GM18870 (cell line): ENCODE data around the gene MCTP1.
"Not testable (repeated sequence)": the region's sequence is repeated elsewhere in the genome, so short reads cannot be mapped to it uniquely, and the experiment has no call there.

Experiments used
- ATAC-seq: cut with Tn5 transposase; IDR thresholded peaks from one replicate; pipeline ENCODE4 v1.9.1; 2021; ENCODE audit warnings: moderate library complexity; ENCODE audit not compliant: unreplicated experiment

The MCTP1 gene

DNA sequence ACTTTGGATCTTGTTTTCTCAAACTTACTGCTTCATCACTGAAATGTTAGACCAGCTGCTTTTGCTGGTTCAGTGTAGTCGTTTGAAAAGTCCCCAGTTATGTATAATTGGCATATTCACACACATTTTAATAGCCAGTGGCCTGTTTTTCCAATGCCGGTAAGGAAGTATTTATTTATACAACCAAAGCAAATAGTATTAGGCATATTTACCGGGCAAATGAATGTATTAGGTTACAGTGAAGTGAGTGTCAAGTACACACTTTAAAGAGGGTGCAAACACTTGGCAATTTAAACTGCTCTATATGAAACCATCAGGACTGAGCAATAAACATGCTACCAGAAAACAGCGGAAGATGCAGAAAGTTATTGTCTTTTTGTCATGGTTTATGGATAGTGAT, 242.9 kb downstream of the MCTP1 start:
- ATAC-seq = no peak

DNA sequence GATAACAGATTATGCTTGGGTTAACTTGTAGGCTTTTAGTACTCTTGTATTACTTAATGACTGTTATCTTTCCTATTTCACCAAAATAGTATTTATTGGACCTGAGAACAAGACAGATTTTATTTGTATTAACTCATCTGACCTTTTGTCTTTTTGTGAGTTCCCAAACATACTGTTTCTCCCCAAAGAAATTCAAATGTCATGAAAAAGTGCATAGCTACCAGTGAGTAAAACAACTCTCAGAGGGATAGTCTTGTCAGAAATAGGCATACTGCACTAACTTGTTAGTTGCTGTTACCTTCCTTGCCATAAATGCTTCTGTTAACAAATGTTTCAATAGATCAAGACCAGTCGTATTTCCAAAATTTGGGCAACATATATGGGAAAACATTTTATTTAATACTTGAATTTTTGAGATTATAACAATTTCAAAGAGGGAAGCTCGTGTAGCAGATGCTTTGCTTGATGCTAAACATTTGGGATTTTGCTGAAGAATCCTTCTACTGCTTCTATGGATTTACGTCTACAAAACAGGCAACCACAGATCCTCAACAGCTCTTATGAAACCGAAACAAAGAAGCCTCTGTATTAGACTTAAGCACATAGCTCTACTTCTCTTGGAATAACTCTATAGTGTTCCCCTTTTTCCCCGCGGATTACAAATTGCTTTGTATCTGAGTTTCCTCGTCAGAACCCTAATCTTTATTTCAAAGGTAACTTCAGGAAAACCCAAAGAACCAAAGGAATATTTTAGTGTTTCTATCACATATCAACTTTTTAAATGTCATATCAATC, 248.8 kb downstream of the MCTP1 start:
- no peak for ATAC-seq

DNA sequence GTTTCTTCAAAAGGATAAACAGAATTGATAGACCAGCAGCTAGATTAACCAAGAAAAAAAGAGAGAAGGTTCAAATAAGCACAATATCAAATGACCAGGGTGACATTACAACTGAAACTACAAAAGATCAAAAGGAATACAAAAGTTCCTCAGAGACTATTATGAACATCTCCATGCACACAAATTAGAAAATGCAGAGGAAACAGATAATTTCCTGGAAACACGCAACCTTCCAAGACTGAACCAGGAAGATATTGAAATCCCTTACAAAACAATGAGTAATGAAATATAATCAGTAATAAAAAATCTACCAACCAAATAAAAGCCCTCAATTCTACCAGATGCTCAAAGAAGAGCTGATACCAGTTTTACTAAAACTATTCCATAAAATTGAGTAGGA, 252.1 kb downstream of the MCTP1 start:
- ATAC-seq = no peak

DNA sequence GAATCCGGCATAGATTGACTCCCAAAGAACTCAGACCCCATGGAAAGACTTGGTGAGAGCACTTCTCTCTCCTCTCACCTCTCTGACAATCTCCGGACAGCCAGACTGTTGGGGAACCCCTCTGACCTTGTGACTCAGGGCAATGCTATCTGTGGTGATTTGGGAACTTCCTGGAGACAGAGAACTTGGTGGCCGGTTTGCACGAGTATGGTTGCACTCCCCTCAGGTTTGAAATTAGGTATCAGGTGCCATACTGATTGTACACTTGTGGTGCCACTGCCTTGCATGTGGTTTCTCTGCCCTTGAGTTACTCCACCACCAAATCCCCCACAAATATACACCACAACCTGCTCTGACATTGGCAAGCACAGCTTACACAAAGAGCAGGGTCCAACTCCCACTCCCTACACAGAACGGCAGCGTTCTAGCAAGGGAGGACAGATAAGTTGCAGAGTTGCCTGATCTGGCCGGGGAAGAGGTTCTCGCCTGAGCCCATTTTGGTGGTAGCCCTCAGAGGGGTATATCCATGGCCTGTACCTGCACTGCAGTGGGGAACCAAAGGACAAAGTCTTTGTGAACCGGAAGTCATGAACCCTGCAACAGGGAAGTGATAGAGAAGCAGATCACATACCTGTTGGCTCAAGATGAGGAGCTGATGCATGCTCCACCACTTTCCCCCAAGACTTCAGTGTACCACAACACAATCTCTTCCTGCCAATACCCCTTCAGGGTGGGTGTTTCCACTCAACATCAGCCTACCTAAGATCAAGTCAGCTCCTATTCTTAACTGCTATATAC, 255.1 kb downstream of the MCTP1 start:
- ATAC-seq = peak; percentile 44

DNA sequence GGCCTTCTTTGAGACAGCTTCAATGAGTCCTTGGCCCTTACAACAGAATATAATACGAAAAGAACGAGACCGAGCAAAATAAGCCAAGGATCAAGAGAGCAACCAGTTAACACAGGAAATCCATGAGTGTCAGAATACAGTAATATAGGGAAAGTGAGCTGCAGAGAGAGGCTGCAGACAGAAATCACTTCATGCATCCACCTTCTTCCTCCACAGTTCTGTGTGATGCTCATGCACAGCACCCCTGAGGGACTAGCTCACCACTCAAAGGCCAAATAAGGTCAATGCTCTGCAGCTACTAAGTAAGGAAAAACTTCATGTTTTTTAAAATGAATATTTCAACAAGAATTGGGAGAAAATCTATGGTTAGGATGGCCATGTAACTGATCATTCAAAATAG, 257.1 kb downstream of the MCTP1 start:
- ATAC-seq = peak; percentile 20

DNA sequence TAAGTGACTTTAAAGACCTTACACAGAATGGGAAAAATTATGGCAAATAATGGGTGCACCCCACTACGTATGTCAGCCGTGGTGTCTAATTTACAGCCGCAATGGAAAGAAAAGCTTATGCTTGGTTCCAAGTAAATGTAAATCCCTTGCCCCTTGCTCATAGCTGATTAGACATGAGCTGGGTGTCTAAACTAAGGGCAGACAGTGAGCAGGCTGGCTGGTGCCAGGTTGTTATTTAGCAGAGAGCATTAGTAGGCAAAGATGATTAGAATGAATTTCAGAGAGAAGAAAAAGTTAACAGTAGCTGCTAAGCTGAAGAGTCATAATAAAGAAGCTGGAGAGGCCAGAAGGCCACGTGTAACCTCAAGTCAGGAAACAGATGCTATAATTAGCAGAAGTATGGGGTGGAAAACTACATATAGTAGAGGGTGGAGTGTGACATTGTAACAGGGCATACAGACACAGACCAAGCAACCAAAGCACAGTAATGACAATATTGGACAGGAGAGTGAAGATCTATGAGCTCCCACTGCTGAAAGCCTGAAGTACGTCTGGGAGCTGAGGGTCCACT, 257.7 kb downstream of the MCTP1 start:
- ATAC-seq = peak; percentile 29

DNA sequence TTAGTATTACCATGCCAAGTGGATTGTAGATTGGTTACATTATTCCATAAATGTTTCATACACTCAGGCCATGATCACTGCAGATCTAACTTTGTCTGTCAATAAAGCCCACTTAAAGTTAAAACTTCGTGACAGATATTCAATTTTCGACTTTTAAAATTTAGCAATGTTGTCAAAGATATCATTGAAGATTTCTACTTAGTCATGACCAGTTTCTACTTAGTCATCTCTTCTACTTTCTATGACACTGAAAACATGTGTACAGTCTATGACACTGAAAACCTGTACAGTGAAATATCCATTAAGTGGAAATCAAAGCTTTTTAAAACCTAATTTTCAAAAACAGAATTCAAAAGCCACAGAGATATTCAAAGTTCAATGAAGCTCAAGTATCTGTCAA, 258.2 kb downstream of the MCTP1 start:
- no peak for ATAC-seq

DNA sequence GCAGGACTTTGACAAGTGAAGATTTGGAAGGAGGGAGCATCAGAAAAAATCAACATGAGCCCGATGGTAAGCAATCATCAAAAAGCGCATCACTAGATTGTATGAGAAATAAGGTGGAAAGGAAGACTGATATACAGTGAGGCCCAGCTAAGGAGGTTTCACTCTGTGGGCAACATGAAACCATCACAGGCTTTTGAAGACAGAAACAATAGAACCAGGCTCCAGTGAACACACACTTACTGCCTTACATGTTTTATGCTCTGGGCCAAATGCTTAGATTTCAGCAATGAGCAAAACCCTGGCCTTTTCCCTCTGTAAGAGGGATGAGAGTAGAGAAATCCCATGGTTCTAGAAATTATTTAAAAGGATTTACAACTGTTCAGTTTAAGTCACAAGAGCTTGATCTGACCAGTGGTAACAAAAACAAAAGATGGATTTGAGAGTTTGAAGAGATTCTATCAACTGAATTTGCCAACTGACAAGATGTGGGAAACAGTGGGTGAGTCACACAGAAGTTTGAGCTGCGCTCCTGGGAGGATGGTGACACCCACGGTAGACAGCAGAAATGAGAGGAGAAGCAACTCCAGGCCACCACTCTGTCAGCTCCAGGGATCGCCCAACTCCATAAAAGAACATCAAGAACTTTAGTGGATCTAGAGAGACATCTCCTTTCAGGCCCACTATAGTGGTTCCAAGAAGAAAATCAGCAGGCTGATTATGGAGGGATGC, 261.8 kb downstream of the MCTP1 start:
- peak; percentile 70 for ATAC-seq

DNA sequence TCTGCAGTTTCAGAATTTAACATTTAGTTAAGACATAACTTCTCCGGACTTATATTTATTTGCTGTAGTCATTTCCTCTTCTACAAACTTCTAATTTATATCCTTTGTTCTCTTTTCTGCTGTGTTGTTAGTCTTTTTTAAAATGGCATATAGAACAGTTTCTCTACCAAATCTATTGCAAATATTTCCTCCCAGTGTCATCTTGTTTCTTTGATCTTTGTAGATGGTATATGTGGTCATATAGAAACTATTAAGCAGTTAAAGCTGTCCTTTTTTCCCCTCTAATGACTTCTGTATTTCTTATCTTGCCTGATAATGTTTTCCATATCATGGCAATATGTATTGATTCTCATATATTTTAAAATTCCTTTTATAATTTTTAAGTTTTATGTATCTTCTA, 264.5 kb downstream of the MCTP1 start:
- ATAC-seq = no peak

DNA sequence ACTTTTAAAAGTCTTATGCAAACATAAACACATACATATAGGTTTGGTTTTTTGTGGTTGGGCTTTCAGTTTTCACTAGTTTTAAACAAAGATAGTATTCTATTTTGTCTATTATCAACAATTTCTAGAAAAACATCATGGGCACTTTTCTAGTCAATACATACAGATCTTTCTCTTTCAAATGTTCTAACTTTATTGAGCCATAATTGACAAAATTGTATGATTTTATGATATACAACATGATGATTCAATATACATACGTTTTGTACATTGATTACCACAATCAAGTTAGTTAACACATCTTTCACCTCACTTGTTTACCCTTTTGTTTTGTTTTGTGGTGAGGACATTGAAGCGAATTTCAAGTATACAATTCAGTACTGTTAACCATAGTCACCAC, 265.9 kb downstream of the MCTP1 start:
- no peak for ATAC-seq

DNA sequence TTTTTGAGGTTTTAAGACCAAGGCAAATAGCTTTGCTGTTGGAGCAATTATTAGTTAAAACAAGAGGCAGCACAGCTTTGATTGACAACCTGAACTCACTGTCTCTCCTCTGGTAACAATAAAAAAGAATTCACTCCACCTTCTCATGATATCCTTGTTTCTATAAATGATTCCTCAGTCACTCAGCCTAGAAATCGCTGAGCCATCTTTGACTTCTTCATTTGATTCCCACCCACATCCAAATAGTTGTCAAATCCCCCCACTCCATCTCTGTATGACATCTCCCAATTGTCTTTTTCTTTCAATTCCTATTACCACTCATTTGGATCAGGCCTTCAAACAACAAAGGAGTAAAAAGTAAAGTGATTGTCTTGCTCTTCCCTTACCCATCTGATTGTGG, 266.4 kb downstream of the MCTP1 start:
- no peak for ATAC-seq

DNA sequence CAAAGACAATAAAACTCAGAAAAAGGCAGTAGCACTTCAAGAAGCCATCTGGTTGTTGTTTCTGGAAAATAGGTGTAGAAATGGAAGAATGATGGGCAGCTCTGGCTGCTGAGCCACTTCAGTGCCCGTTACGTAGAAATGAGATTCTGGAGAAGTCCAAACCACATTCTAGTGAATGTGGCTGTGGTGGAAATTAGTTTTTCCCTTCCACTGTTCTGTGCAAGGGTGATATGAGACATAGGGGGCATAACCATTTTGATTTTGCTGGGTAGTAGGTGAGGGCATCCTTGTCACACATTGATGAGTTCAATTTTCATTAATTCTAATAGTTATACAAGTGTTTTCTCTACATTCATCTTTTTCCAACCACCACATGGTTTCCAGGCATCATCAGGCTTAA, 275.1 kb downstream of the MCTP1 start:
- no peak for ATAC-seq

DNA sequence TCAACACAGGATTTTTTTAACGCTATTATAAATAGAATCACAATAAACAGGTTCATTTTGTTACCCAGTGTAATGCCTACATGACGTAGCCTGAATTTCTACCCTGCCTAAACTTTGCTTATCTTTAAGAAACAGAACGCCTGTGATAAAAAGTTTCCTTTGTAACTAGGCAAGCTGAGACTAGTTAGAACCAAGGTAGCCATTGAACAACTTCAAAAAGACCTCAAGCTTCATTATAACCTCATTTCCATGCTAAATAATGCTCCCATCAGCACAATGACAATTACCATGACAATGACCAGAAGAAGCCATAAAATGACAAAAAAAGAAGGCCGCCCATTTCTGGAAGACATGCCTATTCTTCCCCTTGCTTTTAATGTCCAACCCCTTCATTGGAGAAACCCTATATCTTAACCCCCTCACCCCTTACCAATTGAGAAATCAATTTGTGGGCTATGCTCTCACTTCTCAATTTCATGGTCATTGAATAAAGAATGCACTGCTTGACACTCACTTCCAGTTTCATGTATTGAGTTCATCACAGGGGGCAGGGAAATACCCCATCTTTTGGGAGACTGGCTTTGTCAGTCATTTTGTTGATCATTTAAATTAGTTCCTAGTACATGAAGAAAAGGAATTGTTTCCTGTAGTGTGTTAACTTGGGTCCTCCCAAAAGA, 276.8 kb downstream of the MCTP1 start:
- peak; percentile 88 for ATAC-seq

DNA sequence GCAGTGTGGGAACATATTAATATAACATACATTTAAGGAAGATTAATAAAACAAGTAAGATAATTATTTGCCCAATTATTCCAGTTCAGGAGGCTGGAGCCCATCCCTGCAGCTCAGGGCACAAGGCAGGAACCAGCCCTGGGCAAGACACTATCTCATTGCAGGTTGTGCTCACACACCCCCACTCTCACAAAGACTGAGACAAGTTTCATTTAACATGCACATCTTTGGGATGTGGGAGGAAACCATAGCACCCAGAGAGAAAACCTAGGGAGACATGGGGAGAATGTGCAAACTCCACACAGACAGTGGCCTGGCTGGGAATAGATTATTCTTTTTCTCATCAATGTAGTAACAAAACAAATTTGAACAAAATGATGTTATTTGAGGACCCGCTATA, 279.1 kb downstream of the MCTP1 start:
- ATAC-seq = no peak

DNA sequence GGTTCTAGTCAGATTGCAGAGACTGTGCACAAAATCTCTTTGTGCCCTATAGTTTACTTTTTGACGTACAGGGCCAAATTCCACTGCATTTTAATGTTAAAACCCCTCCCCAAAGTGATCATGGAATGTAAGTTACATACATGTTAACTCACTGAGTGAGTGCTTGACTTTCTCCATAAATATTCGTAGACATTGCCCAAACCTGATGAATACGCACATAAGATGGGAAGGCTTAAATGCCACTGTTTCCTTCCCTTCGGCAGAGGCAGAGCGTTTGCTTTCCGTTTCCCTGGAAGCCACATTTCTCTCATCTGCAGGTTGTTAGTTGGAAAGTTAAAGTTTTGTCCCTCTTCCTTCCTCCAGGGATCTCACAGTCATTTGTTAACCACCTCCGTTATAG, 286.2 kb downstream of the MCTP1 start:
- ATAC-seq = no peak

DNA sequence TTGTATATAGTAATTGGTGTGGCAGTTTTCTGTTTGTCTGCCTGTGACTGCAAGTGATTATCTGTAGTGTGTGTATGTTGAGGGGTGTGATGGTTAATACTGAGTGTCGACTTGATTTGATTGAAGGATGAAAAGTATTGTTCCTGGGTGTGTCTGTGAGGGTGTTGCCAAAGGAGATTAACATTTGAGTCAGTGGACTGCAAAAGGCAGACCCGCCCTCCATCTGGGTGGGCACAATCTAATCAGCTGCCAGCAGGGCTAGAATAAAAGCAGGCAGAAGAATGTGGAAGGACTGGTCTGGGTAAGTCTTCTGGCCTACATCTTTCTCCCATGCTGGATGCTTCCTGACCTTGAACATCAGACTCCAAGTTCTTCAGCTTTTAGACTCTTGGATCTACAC, 290.4 kb downstream of the MCTP1 start:
- not testable (repeated sequence) for ATAC-seq

DNA sequence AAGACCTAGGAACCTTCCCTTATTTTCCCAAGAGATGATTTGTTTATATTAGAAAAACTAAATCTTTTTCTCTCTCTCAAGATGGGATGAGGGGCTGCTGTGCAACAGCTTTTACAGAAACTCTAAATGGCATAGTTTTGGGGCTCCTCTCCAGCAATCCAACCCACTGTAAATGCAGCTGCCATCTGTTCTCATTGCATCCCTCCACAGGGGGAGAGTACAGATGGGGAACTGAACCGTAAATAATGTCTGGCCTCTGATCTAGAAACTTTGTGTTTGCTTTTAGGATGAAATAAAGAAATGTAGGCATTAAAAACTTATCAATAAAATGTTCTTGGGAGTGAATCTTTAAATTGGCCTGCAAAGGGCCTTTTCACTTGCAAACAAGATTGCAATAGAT, 291.4 kb downstream of the MCTP1 start:
- ATAC-seq = no peak

DNA sequence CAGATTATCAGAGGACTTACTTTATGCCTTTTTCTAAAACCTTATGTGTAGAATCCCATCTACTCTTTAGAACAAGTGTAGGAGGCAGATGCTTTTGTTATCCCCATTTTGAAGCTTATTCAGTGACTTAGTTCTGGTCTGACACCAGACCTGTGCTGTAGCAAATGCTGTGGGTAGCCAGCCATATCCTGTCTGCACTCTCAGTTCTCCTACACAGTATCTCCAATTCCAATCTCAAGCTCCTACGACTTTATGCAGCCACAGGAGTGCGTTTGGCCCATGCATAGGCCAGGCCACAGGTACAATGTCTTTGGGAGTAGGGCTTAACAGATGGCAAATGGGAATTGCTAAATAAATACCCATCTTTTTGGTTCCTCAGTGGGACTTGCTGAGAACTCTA, 292.6 kb downstream of the MCTP1 start:
- no peak for ATAC-seq

DNA sequence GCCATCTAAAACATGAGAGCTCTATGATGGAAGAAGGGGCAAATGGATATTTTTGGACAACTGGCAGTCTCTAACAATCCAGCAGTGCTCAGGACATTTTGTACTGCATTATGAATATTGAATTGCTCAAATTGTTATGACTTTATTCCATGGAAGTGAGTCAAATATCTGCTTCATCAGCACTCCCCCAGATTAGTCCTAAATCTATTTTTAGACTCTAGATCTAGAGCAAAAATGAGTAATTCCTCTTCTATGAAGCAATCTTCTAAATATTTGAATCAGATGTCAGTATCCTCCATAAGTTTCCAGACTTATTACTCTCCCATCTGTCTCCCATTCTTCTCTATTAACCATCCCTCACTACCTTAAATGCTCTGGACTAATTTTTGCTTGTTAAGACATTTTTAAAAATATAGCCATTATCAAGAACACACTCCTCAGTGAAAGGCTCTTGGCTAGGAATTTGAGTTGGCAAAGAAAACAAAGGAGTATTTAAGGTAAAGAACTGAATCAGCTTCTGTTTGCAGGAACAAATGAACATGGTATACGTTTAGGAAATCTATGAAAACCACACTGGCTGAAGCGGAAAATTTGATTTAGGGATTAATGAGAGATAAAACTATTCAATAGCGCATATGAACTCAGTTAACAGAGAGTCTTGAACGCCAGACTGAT, 300.9 kb downstream of the MCTP1 start:
- no peak for ATAC-seq

DNA sequence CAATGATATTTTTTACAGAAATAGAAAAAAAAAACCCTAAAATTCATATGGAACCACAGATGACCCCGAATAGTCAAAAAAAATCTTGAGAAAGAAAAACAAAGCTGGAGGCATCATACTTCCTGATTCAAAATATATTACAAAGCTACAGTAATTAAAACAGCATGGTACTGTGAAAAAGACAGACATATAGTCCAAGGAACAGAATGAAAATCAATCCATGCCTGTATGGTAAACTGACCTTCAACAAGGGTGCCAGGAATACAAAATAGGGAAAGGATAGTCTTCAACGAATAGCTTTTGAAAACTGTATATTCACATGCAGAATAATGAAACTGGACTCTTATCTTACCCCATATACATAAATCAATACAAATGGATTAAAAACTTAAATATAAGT, 307.5 kb downstream of the MCTP1 start:
- no peak for ATAC-seq
